ENCODE measurements around the gene LCN1.

GRCh38 chr9:135533674-135534073 lies 12.4 kb downstream of the LCN1 start:
- TF ChIP-seq CTCF (IDR thresholded peaks at IDR 0.05) = no peak
- TF ChIP-seq POLR2A (IDR thresholded peaks at IDR 0.05) = no peak

All from thyroid gland (tissue), 4 donors.